ENCODE results near the gene HORMAD2. TPM values are rescaled to one million over a fixed set of nuclear protein-coding genes. Genes with fewer than 3 reads are reported as not detected.

Gene HORMAD2
- total RNA-seq, 1 experiment from 2014 or later = not detected

- Histone ChIP-seq H3K9me3 (ENCODE audit: low read depth, low read length, poor library complexity, severe bottlenecking) (no peaks in the 10 kb centered on the region), H3K36me3 (ENCODE audit: insufficient read depth, low read length, poor library complexity, severe bottlenecking) (no peaks in the 10 kb centered on the region), H3K4me1 (ENCODE audit: insufficient read depth, low read length, poor library complexity, severe bottlenecking) (peaks cover 11% of the 10 kb centered on the region), H3K27me3 (replicated peaks; ENCODE audit: insufficient read depth, low read depth, low read length, poor library complexity) (no peaks in the 10 kb centered on the region), H3K4me3 (ENCODE audit: low read depth, low read length, poor library complexity, severe bottlenecking) (no peak overlapping the region), H3K27ac (ENCODE audit: low read depth, low read length, poor library complexity, severe bottlenecking) (no peak overlapping the region)
- TF ChIP-seq EZH2 (IDR thresholded peaks at IDR 0.05; ENCODE audit: borderline replicate concordance, low read depth, low read length, poor library complexity, severe bottlenecking) (no peak), CTCF (conservative IDR thresholded peaks at IDR 0.05; ENCODE audit: low read depth, low read length) (no peak)
- ChIA-PET POLR2A (ENCODE audit: low non-redundant PET) (interaction anchor here (0.6 kb wide), 1 partner anchor 10 kb away, joined by 3 read pairs; no protein-coding TSS in a partner anchor), CTCF (no interaction called here)
- BruUV-seq (replicated peaks) = no TSS peak
- peak; percentile 40 for DNase-seq (ENCODE audit: low spot score)
- intact Hi-C loops (cut with micrococcal nuclease; ENCODE audit: unreplicated experiment) = no loop called here
These were observed 5.3 kb upstream of the HORMAD2 start for GRCh38 chr22:30074994-30075393.

- Histone ChIP-seq H3K9me3 (ENCODE audit: low read depth, low read length, poor library complexity, severe bottlenecking) (no peaks in the 10 kb centered on the region), H3K4me3 (ENCODE audit: low read depth, low read length, poor library complexity, severe bottlenecking) (no peak overlapping the region), H3K4me1 (ENCODE audit: insufficient read depth, low read length, poor library complexity, severe bottlenecking) (peaks cover 11% of the 10 kb centered on the region), H3K27ac (ENCODE audit: low read depth, low read length, poor library complexity, severe bottlenecking) (no peak overlapping the region), H3K36me3 (ENCODE audit: insufficient read depth, low read length, poor library complexity, severe bottlenecking) (no peaks in the 10 kb centered on the region), H3K27me3 (replicated peaks; ENCODE audit: insufficient read depth, low read depth, low read length, poor library complexity) (no peaks in the 10 kb centered on the region)
- DNase-seq (ENCODE audit: low spot score) = no peak
- CTCF ChIA-PET = no interaction called here
- POLR2A ChIA-PET (ENCODE audit: low non-redundant PET) = no interaction called here
- BruUV-seq (replicated peaks) = no TSS peak
- intact Hi-C loops (cut with micrococcal nuclease; ENCODE audit: unreplicated experiment) = no loop called here
- TF ChIP-seq EZH2 (IDR thresholded peaks at IDR 0.05; ENCODE audit: borderline replicate concordance, low read depth, low read length, poor library complexity, severe bottlenecking) (no peak), CTCF (conservative IDR thresholded peaks at IDR 0.05; ENCODE audit: low read depth, low read length) (no peak)
These were observed 2.9 kb upstream of the HORMAD2 start for GRCh38 chr22:30077279-30077880.

DNA sequence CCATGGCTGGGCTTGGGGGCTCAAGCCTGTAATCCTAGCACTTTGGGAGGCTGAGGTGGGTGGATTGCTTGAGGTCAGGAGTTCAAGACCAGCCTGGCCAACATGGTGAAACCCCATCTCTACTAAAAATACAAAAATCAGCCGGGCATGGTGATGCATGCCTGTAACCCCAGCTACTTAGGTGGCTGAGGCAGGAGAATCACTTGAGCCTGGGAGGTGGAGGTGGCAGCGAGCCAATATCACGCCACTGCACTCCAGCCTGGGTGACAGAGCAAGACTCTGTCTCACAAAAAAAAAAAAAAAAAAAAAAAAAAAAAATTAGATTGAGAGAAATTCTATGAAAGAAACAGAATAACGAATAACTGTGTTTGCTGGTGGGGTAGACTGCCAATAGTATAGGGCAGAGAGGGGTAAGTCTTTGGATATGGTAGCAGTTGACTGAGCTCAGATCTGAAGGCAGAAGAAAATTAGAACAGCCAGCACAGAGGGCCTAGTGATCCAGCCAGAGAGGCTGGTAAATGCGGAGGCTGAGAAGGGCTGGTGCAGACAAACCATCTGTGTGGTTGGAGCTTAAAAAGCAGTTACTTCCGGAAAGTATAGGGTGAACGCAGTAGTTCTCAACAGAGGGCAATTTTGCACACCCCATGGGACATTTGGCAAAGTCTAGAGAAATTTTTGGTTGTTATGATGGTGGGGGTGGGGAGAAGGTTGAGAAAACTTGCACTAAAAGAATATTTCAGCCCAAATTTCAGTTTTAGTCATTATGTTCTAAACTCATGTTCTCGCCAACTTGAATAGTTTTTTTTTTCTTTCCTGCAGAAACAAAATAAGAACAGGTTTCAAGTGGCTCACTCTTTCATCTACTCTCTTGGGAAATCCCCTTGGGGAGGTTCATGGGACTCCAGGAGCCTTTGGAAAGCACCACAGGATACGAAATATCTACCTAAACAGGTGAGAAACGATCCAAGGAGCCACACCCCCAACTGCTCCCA, 1.6 kb upstream of the HORMAD2 start:
- intact Hi-C loops (cut with micrococcal nuclease; ENCODE audit: unreplicated experiment) = no loop called here
- DNase-seq (ENCODE audit: low spot score) = peak; percentile 74
- Histone ChIP-seq H3K9me3 (ENCODE audit: low read depth, low read length, poor library complexity, severe bottlenecking) (no peaks in the 10 kb centered on the region), H3K4me1 (ENCODE audit: insufficient read depth, low read length, poor library complexity, severe bottlenecking) (peaks cover 11% of the 10 kb centered on the region), H3K27me3 (replicated peaks; ENCODE audit: insufficient read depth, low read depth, low read length, poor library complexity) (no peaks in the 10 kb centered on the region), H3K27ac (ENCODE audit: low read depth, low read length, poor library complexity, severe bottlenecking) (no peak overlapping the region), H3K4me3 (ENCODE audit: low read depth, low read length, poor library complexity, severe bottlenecking) (no peak overlapping the region), H3K36me3 (ENCODE audit: insufficient read depth, low read length, poor library complexity, severe bottlenecking) (no peaks in the 10 kb centered on the region)
- no TSS peak for BruUV-seq (replicated peaks)
- no peak for TF ChIP-seq EZH2 (IDR thresholded peaks at IDR 0.05; ENCODE audit: borderline replicate concordance, low read depth, low read length, poor library complexity, severe bottlenecking)
- no peak for TF ChIP-seq CTCF (conservative IDR thresholded peaks at IDR 0.05; ENCODE audit: low read depth, low read length)
- ChIA-PET CTCF (no interaction called here), POLR2A (ENCODE audit: low non-redundant PET) (interaction anchor here (0.5 kb wide), 1 partner anchor 395 kb away, joined by 3 read pairs; no protein-coding TSS in a partner anchor)
